ENCODE data around the gene PSAPL1. TPM values are rescaled to one million over a fixed set of nuclear protein-coding genes. Genes with fewer than 3 reads are reported as not detected.

PSAPL1 gene
- total and polyA plus RNA-seq, 2 donors (not counting 1 experiment from before 2014, with no cell fraction given), result not detected

- H4K20me1 ChIP-seq (ENCODE audit: control insufficient read depth, extremely low read depth, insufficient read depth, low read length), result no peaks in the 10 kb centered on the region
- no peak overlapping the region for H3K27ac ChIP-seq (ENCODE audit: insufficient read depth, low read length)
- no peaks in the 10 kb centered on the region for H3K27me3 ChIP-seq (ENCODE audit: control insufficient read depth, insufficient read depth, low read length)
- H3K9ac ChIP-seq (ENCODE audit: insufficient read depth, low read length), result no peak overlapping the region
- no peaks in the 10 kb centered on the region for H3K79me2 ChIP-seq (ENCODE audit: control insufficient read depth, insufficient read depth, low read length)
- no peak overlapping the region for H3K4me3 ChIP-seq (replicated peaks in 1 of 4; ENCODE audit: control extremely low read depth in 1 of 4, insufficient read depth in 1 of 4, low read depth in 3 of 4, low read length in 4 of 4)
- H3K4me2 ChIP-seq (ENCODE audit: extremely low read depth, insufficient read depth, low read length), result no peak overlapping the region
- no peaks in the 10 kb centered on the region for H3K36me3 ChIP-seq (ENCODE audit: control insufficient read depth, insufficient read depth, low read length)
- TF ChIP-seq EZH2 (IDR thresholded peaks at IDR 0.05; ENCODE audit: low read length, missing control alignments) (no peak), CTCF (conservative IDR thresholded peaks at IDR 0.05 in 1 of 2, IDR thresholded peaks at IDR 0.05 in 1 of 2; ENCODE audit: low read depth in 1 of 2, low read length in 2 of 2) (no peak)
- H2AFZ ChIP-seq (ENCODE audit: low read length), result no peak overlapping the region
- no peak for DNase-seq (ENCODE audit: low read depth in 2 of 2)
- no peaks in the 10 kb centered on the region for H3K4me1 ChIP-seq (ENCODE audit: control insufficient read depth, extremely low read depth, insufficient read depth, low read length)
- H3K9me3 ChIP-seq (ENCODE audit: control insufficient read depth, insufficient read depth, low read depth, low read length), result no peaks in the 10 kb centered on the region
These were observed 477 bp downstream of the PSAPL1 start for GRCh38 chr4:7434141-7434765.

- Histone ChIP-seq H2AFZ (ENCODE audit: low read length) (no peak overlapping the region), H3K9me3 (ENCODE audit: control insufficient read depth, insufficient read depth, low read depth, low read length) (no peaks in the 10 kb centered on the region), H3K27ac (ENCODE audit: insufficient read depth, low read length) (no peak overlapping the region), H3K36me3 (ENCODE audit: control insufficient read depth, insufficient read depth, low read length) (no peaks in the 10 kb centered on the region), H3K79me2 (ENCODE audit: control insufficient read depth, insufficient read depth, low read length) (no peaks in the 10 kb centered on the region), H3K27me3 (ENCODE audit: control insufficient read depth, insufficient read depth, low read length) (no peaks in the 10 kb centered on the region), H3K4me1 (ENCODE audit: control insufficient read depth, extremely low read depth, insufficient read depth, low read length) (no peaks in the 10 kb centered on the region), H3K4me3 (replicated peaks in 1 of 4; ENCODE audit: control extremely low read depth in 1 of 4, insufficient read depth in 1 of 4, low read depth in 3 of 4, low read length in 4 of 4) (no peak overlapping the region), H4K20me1 (ENCODE audit: control insufficient read depth, extremely low read depth, insufficient read depth, low read length) (no peaks in the 10 kb centered on the region), H3K4me2 (ENCODE audit: extremely low read depth, insufficient read depth, low read length) (no peak overlapping the region), H3K9ac (ENCODE audit: insufficient read depth, low read length) (no peak overlapping the region)
- no peak for DNase-seq (ENCODE audit: low read depth in 2 of 2)
- no peak for TF ChIP-seq CTCF (conservative IDR thresholded peaks at IDR 0.05 in 1 of 2, IDR thresholded peaks at IDR 0.05 in 1 of 2; ENCODE audit: low read depth in 1 of 2, low read length in 2 of 2)
These were observed 1.2 kb downstream of the PSAPL1 start for GRCh38 chr4:7433376-7434140.

GRCh38 chr4:7432531-7433375, 2.0 kb downstream of the PSAPL1 start:
- no peak overlapping the region for H3K4me2 ChIP-seq (ENCODE audit: extremely low read depth, insufficient read depth, low read length)
- H3K9me3 ChIP-seq (ENCODE audit: control insufficient read depth, insufficient read depth, low read depth, low read length), result no peaks in the 10 kb centered on the region
- TF ChIP-seq CTCF (conservative IDR thresholded peaks at IDR 0.05 in 1 of 2, IDR thresholded peaks at IDR 0.05 in 1 of 2; ENCODE audit: low read depth in 1 of 2, low read length in 2 of 2) (no peak), EZH2 (IDR thresholded peaks at IDR 0.05; ENCODE audit: low read length, missing control alignments) (no peak)
- no peak overlapping the region for H3K9ac ChIP-seq (ENCODE audit: insufficient read depth, low read length)
- no peak for DNase-seq (ENCODE audit: low read depth in 2 of 2)
- no peaks in the 10 kb centered on the region for H3K36me3 ChIP-seq (ENCODE audit: control insufficient read depth, insufficient read depth, low read length)
- H3K4me1 ChIP-seq (ENCODE audit: control insufficient read depth, extremely low read depth, insufficient read depth, low read length), result no peaks in the 10 kb centered on the region
- no peak overlapping the region for H2AFZ ChIP-seq (ENCODE audit: low read length)
- no peaks in the 10 kb centered on the region for H3K79me2 ChIP-seq (ENCODE audit: control insufficient read depth, insufficient read depth, low read length)
- H3K4me3 ChIP-seq (replicated peaks in 1 of 4; ENCODE audit: control extremely low read depth in 1 of 4, insufficient read depth in 1 of 4, low read depth in 3 of 4, low read length in 4 of 4), result no peak overlapping the region
- no peak overlapping the region for H3K27ac ChIP-seq (ENCODE audit: insufficient read depth, low read length)
- H4K20me1 ChIP-seq (ENCODE audit: control insufficient read depth, extremely low read depth, insufficient read depth, low read length), result no peaks in the 10 kb centered on the region
- H3K27me3 ChIP-seq (ENCODE audit: control insufficient read depth, insufficient read depth, low read length), result no peaks in the 10 kb centered on the region
